ENCODE data around the gene AFF1.

The AFF1 gene

DNA sequence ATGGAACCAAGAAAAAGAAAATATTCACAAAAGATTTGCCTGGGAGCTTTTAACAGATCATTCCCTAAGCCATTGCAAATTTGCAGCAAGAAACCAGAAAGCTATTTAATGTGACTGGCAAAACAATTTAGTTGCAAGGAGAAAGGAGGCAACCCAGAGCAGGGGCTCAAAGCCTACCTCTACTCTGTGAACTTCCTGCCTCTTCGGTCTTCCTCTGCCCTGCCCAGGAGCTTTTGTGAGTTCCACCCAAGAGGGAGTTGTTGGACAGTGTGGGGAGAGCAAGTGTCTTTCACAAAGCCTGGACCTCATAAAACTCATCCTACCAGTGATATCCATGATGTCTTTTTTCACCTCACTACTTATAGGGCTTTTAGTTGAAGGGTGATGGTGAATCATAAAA lies 107.4 kb downstream of the AFF1 start:
- no peak for DNase-seq

- DNase-seq = no peak
Measured at GRCh38 chr4:87042986-87043820, 108.4 kb downstream of the AFF1 start.

DNA sequence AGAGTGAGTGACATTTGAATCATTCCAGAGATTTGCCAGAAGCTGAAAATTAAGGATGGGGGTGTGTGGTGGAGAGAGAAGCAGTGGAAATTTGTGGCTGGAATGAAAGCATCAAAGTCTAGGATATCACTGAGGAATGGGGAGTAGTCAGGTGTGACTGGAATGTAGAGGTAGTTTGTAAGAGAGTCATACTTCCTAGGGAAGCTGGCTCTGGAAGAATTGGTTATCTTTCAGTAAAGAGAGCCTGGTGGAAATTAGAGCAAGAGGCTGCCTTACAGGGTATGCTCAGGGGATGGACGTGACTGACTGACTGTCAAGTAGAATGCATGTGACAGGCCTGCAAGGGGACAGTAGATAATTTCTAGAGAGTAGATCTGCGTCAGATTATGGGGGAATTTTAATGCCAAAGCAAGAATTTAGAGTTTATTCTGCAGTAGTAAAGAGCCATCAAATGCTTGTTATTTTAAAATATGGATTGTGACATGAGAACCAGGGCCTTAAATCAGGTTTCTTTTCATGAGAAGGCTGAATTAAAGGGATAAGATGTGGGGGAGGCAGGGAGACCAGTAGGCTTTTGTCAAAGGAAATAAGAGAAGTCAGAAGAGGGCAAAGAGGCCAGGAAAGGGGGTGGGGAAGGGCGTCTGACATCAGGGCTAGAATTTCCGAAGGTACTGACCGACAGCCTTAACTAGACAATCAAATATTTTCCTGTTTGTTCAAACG lies 109.9 kb downstream of the AFF1 start:
- DNase-seq = no peak

GRCh38 chr4:87045234-87045558 lies 110.4 kb downstream of the AFF1 start:
- DNase-seq = no peak

GRCh38 chr4:87045659-87046058 lies 110.8 kb downstream of the AFF1 start:
- DNase-seq = no peak

- DNase-seq = no peak
Measured at GRCh38 chr4:87046121-87046551, 111.3 kb downstream of the AFF1 start.

DNA sequence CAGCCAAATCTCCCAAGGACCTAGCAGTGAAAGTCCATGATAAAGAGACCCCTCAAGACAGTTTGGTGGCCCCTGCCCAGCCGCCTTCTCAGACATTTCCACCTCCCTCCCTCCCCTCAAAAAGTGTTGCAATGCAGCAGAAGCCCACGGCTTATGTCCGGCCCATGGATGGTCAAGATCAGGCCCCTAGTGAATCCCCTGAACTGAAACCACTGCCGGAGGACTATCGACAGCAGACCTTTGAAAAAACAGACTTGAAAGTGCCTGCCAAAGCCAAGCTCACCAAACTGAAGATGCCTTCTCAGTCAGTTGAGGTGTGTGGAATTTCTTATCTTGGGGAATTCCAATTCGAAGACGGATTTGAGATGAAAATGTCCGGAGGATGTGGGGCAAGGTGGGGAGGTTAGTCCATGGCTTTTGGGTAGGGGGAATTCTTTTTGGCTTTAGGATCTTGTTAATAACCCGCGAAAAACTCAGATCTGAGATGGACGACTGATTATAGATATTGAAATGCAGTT lies 112.5 kb downstream of the AFF1 start:
- no peak for DNase-seq

- DNase-seq = no peak
Measured at GRCh38 chr4:87049508-87049907, 114.7 kb downstream of the AFF1 start.

GRCh38 chr4:87050596-87050995 lies 115.8 kb downstream of the AFF1 start:
- no peak for DNase-seq

- no peak for DNase-seq
Measured at GRCh38 chr4:87051121-87051713, 116.4 kb downstream of the AFF1 start.

GRCh38 chr4:87052615-87053014 lies 117.8 kb downstream of the AFF1 start:
- DNase-seq = no peak

DNA sequence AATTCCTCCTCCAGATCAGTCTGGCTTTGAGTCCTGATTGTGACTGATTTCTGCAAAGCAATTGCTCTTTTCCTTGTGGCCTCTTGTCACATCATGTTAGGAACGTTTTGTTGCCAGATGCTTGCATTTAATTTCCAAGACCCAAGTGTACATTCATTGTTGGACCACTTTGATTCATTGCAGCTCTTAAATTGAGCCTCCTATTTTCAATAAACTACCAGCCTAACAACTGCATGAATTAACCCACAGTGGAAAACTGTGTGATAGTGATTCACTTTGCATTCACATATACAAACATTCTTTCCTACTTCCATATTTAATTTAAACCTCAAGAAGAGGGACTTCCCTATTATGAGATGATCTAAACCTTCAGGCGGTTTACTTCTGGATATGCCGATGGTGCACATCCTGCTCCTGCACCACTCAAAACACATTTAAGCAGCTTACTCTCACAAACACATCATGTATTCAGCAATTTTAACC lies 118.4 kb downstream of the AFF1 start:
- DNase-seq = no peak

DNA sequence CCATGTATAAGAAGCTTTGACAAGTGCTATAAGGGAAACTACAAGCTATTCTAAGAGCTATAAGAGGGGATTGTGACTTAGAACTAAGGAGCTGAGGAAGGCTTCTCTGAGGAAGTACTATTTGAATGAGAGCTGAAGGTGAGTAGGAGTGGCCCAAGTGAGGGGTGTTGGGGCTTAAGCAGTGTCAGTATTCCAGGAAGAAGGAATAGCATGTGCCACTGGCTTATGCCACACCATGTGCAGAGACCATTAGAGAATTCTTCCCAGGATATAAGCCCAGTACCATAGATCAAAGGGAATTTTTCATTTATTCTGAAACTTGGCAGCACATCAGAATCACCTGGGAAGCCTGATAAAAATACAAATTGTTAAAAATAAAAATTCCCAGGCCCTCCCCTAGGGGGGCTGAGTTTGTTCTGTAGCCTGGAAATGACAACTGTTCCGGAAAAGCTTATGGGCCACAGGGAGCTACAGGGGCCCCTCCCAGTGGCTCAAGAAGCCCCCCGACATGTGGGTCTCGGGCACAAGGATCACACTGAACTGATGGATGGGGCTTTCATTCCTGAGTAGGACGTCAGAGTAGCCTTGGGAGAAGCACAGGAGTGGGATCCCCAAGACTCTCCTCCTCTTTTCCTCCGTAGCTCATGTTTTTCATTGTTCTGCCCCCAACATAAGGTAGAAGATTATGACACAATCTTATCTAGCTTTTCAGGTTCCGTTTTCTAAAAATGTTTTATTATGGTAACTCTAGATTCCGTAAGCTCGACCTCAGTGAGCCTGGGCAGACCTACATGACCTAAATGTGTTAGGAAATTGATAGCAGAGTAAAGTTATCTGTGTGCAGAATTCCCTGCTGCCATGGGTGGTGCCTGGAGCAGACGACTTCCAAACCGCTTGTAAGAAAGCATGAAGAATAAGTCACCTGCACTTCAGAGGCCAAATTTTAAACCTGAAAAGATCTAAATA lies 119.3 kb downstream of the AFF1 start:
- DNase-seq = no peak

- no peak for DNase-seq
Measured at GRCh38 chr4:87054900-87055299, 120.1 kb downstream of the AFF1 start.

DNA sequence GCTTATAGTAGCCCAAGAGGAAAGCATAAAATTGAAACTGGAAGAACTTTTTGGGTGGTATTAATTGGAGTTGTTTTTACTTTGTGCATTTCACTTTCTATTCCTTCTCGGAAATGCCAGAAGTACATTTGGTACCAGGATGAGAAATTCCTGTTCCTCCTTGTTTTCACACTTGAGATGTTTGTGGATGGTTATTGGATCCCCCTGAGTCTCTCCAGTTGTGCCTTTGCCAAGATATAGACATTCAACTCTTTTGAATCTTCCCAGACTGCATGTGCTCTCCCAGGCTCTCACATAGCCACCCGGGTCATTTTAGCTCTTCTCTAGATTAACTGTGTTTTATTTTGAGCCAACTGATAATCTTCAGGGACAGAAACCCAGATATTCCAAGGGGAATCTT lies 120.5 kb downstream of the AFF1 start:
- no peak for DNase-seq

DNA sequence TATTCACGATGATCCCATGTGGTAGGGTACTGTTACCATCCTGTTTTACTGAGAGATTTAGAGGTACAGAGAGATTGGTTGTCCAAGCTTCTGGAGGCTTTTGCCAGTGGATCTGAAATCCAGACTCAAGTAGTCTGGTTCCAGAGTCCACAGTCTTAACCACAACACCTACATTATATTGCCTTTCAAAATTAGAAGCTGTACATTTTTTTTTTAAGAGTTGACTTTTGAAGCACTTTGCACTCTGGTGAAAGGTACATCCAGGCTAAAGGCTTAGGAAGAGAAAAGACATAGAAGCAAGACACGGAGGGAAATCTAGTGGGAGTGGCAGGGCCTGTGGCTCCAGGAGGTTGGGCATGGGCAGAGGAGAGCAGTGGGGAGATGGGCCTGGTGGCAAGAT lies 122.1 kb downstream of the AFF1 start:
- DNase-seq = no peak

- DNase-seq = no peak
Measured at GRCh38 chr4:87057835-87058355, 123.1 kb downstream of the AFF1 start.

GRCh38 chr4:87058356-87059073 lies 123.7 kb downstream of the AFF1 start:
- DNase-seq = peak in 1 of 4 experiments; percentile 16

GRCh38 chr4:87060957-87061356 lies 126.1 kb downstream of the AFF1 start:
- DNase-seq = no peak

DNA sequence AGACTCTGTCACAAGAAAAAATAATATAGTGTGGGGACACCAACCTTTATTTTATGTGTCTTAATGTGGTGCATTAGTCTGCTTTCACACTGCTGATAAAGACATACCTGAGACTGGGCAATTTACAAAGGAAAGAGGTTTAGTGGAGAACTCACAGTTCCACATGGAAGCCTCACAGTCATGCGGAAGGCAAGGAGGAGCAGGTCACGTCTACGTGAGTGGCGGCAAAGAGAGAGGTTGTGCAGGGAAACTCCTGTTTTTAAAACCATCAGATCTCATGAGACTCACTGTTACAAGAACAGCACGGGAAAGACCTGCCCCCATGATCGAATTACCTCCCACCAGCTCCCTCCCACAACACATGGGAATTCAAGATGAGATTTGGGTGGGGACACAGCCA lies 130.2 kb downstream of the AFF1 start:
- DNase-seq = no peak

GRCh38 chr4:87066403-87067123 lies 131.8 kb downstream of the AFF1 start:
- DNase-seq = no peak
